NCI-H2227 (cell line): Measurements from ENCODE around the gene NKD2.

Experiments used
- DNase-seq: peaks from one replicate; lab custom pipeline; 2025; ENCODE audit not compliant: unreplicated experiment; lab: John Stamatoyannopoulos, UW

The NKD2 gene

DNA sequence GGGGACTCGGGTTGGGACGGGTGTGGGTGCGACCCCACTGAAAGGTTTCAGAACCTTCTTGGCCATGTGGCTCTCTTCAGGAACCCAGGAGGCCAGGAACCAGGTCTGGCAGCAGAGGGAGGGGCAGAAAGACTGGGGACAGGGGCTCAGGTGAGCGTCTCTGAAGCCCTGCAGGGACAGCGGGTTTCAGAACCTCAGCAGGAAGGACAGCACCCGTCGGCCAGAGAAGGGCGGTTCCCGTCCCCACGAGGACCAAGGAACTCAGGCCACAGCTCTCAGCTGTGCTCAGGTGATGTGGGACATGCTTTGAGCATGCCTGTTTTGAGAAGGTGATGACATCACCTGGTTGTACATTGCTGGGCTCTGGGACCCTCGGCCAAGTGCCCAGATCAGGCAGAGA, 77.5 kb downstream of the NKD2 start:
- no peak for DNase-seq

- no peak for DNase-seq
Measured at GRCh38 chr5:1086871-1087270, 78.3 kb downstream of the NKD2 start.

- no peak for DNase-seq
Measured at GRCh38 chr5:1087428-1087827, 78.8 kb downstream of the NKD2 start.

GRCh38 chr5:1088031-1088430, 79.4 kb downstream of the NKD2 start:
- no peak for DNase-seq
